ENCODE measurements around the gene SLC66A2.

The SLC66A2 gene

DNA sequence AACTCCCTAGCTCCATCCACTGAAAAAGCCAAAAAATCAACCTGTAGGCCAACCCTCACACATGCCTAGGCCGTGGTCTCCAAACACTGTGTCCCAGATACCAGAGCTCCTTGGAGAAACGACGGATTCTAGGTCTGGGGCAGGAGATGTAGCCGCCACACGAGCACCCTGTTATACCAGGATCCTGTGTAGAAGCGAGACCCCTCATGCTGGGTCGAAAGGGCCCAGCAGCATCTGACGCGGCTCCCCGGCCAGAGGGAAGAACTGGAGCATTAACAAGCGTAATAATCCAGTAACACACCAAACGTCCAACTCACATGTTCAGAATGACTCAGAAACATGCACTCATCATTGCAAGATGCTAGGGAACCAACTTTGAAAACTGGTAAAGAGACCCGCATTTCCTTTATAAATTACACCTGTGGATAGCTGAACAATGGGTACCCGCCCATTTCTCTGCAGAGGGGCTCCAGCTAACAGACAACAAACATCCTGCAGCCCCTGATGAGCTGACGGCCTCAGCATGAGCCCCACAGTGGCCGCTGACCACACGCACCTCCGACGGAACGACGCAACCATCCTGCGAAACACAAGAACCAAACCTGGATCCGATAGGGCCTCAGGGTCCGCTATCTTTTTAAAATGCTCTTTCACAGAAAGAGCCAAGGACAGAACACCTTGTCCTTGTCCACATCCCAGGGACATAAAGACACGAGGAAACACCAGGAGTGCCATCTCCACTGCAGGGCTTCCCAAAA is 14.2 kb downstream of the SLC66A2 start:
- peaks cover 15% of the 10 kb centered on the region for H3K36me3 ChIP-seq (ENCODE audit: low read length)
- H3F3A ChIP-seq (ENCODE audit: insufficient read depth): no peaks in the 10 kb centered on the region
- H3K4me2 ChIP-seq (ENCODE audit: low read depth, low read length, poor library complexity, severe bottlenecking): no peak overlapping the region
- H3K79me2 ChIP-seq (ENCODE audit: insufficient read depth, low read length): peaks cover 28% of the 10 kb centered on the region
- no peak overlapping the region for H3K4me3 ChIP-seq (ENCODE audit: insufficient read depth, low read length, poor library complexity, severe bottlenecking)
- no peak overlapping the region for H3K27ac ChIP-seq (ENCODE audit: low read depth, low read length)
- no peak overlapping the region for H2AFZ ChIP-seq (ENCODE audit: low read depth, low read length, severe bottlenecking)
- no peaks in the 10 kb centered on the region for H3K9me2 ChIP-seq (replicated peaks; ENCODE audit: insufficient read depth, low read length)
- H3K9me3 ChIP-seq (ENCODE audit: insufficient read depth, low read length): peaks cover 14% of the 10 kb centered on the region; the same call in 1 of the 2 replicates
- no peaks in the 10 kb centered on the region for H3K27me3 ChIP-seq (ENCODE audit: low read length)
- no peaks in the 10 kb centered on the region for H4K20me1 ChIP-seq (ENCODE audit: low read depth, low read length)
- no peak overlapping the region for H3K9ac ChIP-seq (ENCODE audit: low read length)
- TF ChIP-seq, protein P1, sequence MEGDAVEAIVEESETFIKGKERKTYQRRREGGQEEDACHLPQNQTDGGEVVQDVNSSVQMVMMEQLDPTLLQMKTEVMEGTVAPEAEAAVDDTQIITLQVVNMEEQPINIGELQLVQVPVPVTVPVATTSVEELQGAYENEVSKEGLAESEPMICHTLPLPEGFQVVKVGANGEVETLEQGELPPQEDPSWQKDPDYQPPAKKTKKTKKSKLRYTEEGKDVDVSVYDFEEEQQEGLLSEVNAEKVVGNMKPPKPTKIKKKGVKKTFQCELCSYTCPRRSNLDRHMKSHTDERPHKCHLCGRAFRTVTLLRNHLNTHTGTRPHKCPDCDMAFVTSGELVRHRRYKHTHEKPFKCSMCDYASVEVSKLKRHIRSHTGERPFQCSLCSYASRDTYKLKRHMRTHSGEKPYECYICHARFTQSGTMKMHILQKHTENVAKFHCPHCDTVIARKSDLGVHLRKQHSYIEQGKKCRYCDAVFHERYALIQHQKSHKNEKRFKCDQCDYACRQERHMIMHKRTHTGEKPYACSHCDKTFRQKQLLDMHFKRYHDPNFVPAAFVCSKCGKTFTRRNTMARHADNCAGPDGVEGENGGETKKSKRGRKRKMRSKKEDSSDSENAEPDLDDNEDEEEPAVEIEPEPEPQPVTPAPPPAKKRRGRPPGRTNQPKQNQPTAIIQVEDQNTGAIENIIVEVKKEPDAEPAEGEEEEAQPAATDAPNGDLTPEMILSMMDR (IDR thresholded peaks at IDR 0.05; ENCODE audit: insufficient read depth, low read length, poor library complexity, severe bottlenecking): no peak
- TF ChIP-seq EZH2phosphoT487 (conservative IDR thresholded peaks at IDR 0.05; ENCODE audit: low read length): no peak

DNA sequence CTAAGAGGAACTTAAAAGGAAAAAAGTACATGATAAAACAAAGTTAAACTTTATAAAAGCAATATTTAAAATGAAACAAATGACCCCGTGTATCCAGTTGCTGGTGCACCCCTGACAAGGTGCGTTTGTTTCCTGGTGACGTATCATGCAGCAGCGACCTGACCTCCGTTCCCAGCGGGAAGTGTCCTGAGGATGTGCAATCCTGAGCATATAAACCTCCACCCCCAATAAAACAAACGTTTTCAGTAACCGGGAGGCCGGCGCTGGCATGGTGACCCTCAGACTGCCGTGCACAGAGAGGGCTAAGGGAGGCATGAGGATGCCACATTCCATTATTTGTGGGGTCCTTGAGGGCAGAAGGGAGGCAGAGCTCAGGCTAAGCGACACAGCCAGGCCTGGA is 14.8 kb downstream of the SLC66A2 start:
- Histone ChIP-seq H3K9me3 (ENCODE audit: insufficient read depth, low read length) (peaks cover 16% of the 10 kb centered on the region; the same call in 1 of the 2 replicates), H3K9ac (ENCODE audit: low read length) (no peak overlapping the region), H3K36me3 (ENCODE audit: low read length) (peaks cover 20% of the 10 kb centered on the region), H3K79me2 (ENCODE audit: insufficient read depth, low read length) (peaks cover 28% of the 10 kb centered on the region), H3K27ac (ENCODE audit: low read depth, low read length) (no peak overlapping the region), H3F3A (ENCODE audit: insufficient read depth) (no peaks in the 10 kb centered on the region), H3K9me2 (replicated peaks; ENCODE audit: insufficient read depth, low read length) (no peaks in the 10 kb centered on the region), H3K4me2 (ENCODE audit: low read depth, low read length, poor library complexity, severe bottlenecking) (no peak overlapping the region), H3K27me3 (ENCODE audit: low read length) (no peaks in the 10 kb centered on the region), H3K4me3 (ENCODE audit: insufficient read depth, low read length, poor library complexity, severe bottlenecking) (no peak overlapping the region), H4K20me1 (ENCODE audit: low read depth, low read length) (no peaks in the 10 kb centered on the region), H2AFZ (ENCODE audit: low read depth, low read length, severe bottlenecking) (no peak overlapping the region)
- no peak for TF ChIP-seq EZH2phosphoT487 (conservative IDR thresholded peaks at IDR 0.05; ENCODE audit: low read length)
- TF ChIP-seq, protein P1 (IDR thresholded peaks at IDR 0.05; ENCODE audit: insufficient read depth, low read length, poor library complexity, severe bottlenecking): no peak

DNA sequence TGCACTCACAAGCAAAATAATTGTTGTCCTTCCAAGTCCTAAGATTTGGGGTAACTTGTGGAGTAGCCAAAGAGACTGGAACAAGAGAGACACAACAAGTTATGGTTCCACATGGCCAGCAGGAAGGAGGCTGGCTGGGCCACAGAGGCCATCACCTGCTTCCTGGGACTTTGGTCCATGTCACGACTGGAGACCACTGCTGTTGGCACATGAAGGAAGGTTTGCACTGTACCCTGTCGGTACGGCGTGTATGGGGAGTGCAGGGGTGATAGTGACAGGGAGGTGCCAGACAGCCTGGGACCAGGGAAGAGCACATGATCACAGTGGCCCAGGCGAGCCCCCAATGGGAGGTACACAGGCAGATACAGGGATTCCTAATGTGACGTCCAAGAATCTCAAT is 15.5 kb downstream of the SLC66A2 start:
- Histone ChIP-seq H3K27me3 (ENCODE audit: low read length) (no peaks in the 10 kb centered on the region), H3K9me2 (replicated peaks; ENCODE audit: insufficient read depth, low read length) (no peaks in the 10 kb centered on the region), H3F3A (ENCODE audit: insufficient read depth) (no peaks in the 10 kb centered on the region), H4K20me1 (ENCODE audit: low read depth, low read length) (no peaks in the 10 kb centered on the region), H3K79me2 (ENCODE audit: insufficient read depth, low read length) (peaks cover 21% of the 10 kb centered on the region), H3K27ac (ENCODE audit: low read depth, low read length) (no peak overlapping the region), H2AFZ (ENCODE audit: low read depth, low read length, severe bottlenecking) (no peak overlapping the region), H3K36me3 (ENCODE audit: low read length) (peaks cover 26% of the 10 kb centered on the region), H3K9ac (ENCODE audit: low read length) (no peak overlapping the region), H3K4me2 (ENCODE audit: low read depth, low read length, poor library complexity, severe bottlenecking) (no peak overlapping the region), H3K9me3 (ENCODE audit: insufficient read depth, low read length) (peaks cover 22% of the 10 kb centered on the region; the same call in 1 of the 2 replicates), H3K4me3 (ENCODE audit: insufficient read depth, low read length, poor library complexity, severe bottlenecking) (no peak overlapping the region)
- no peak for TF ChIP-seq EZH2phosphoT487 (conservative IDR thresholded peaks at IDR 0.05; ENCODE audit: low read length)

- Histone ChIP-seq H3K79me2 (ENCODE audit: insufficient read depth, low read length) (peaks cover 21% of the 10 kb centered on the region), H4K20me1 (ENCODE audit: low read depth, low read length) (no peaks in the 10 kb centered on the region)
Measured at GRCh38 chr18:79935499-79935898, 16.0 kb downstream of the SLC66A2 start.

More at GRCh38 chr18:79935499-79935898, 16.0 kb downstream of the SLC66A2 start:
- Histone ChIP-seq H3K27me3 (ENCODE audit: low read length) (no peaks in the 10 kb centered on the region), H3K4me3 (ENCODE audit: insufficient read depth, low read length, poor library complexity, severe bottlenecking) (no peak overlapping the region), H3K27ac (ENCODE audit: low read depth, low read length) (no peak overlapping the region), H3K4me2 (ENCODE audit: low read depth, low read length, poor library complexity, severe bottlenecking) (no peak overlapping the region), H3K9me2 (replicated peaks; ENCODE audit: insufficient read depth, low read length) (no peaks in the 10 kb centered on the region), H3K36me3 (ENCODE audit: low read length) (peaks cover 31% of the 10 kb centered on the region), H3K9ac (ENCODE audit: low read length) (no peak overlapping the region), H3F3A (ENCODE audit: insufficient read depth) (no peaks in the 10 kb centered on the region), H3K9me3 (ENCODE audit: insufficient read depth, low read length) (peaks cover 25% of the 10 kb centered on the region; the same call in 1 of the 2 replicates), H2AFZ (ENCODE audit: low read depth, low read length, severe bottlenecking) (no peak overlapping the region)
- no peak for TF ChIP-seq EZH2phosphoT487 (conservative IDR thresholded peaks at IDR 0.05; ENCODE audit: low read length)
- TF ChIP-seq, protein P1 (IDR thresholded peaks at IDR 0.05; ENCODE audit: insufficient read depth, low read length, poor library complexity, severe bottlenecking): no peak

Measured in SU-DHL-6 (cell line).